Right lobe of liver (tissue), 4 donors: Measurements from ENCODE around the gene DNASE1L2.

Experiments
- POLR2A ChIP-seq: fragments of 450-650 bp; IDR thresholded peaks from one replicate; pipeline ENCODE4 v1.6.1; 2017; ENCODE audit warnings: antibody characterized with exemption, mild to moderate bottlenecking
- TF ChIP-seq, protein P1 (sequence below), 4 donors: fragments of 200-600 bp in 3 of 4; fragments of 450-650 bp in 1 of 4; IDR thresholded peaks; one replicate each; pipeline versions ENCODE4 v1.5.1 to v1.8.0; 2016 to 2022; ENCODE audit warnings: antibody characterized with exemption in 4 of 4, mild to moderate bottlenecking in 2 of 4
- donor health status: DM: no; HTN: no; CAD: no.
- donor health status: DM: no; HTN: no; CAD: no.
- donor health status: DM: no; HTN: yes; CAD: no.

DNA sequence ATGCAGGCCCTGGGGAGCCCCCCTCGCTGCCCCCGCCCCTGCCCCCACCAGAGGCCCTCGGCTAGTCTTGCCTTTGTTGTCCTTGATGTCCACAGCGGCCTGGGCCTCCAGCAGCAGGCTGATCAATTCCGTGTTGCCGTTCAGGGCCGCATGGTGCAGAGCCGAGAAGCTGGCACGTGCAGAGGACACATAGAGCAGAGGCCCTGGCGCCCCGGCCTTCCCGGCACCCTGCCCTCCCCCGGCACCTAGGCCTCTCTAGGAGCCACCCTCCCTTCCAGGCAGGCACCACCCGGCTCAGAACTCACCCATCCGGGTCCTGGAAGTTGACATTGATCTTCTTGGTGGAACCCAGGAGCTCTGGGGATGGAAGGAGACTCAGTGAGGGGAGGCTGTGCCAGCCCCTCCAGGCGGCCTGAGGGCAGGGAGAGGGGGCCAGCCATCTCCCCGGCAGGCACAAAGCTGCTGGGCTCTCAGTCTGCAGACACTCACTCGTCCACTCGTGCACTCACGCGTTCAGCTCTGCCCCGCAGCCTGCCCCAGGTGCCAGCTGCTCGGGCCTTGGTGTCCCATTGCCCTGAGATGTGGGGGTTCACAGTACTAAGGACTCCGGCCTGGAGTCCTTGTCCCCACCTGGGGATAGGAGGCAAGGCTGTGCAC, 46.1 kb upstream of the DNASE1L2 start:
- TF ChIP-seq, protein P1, sequence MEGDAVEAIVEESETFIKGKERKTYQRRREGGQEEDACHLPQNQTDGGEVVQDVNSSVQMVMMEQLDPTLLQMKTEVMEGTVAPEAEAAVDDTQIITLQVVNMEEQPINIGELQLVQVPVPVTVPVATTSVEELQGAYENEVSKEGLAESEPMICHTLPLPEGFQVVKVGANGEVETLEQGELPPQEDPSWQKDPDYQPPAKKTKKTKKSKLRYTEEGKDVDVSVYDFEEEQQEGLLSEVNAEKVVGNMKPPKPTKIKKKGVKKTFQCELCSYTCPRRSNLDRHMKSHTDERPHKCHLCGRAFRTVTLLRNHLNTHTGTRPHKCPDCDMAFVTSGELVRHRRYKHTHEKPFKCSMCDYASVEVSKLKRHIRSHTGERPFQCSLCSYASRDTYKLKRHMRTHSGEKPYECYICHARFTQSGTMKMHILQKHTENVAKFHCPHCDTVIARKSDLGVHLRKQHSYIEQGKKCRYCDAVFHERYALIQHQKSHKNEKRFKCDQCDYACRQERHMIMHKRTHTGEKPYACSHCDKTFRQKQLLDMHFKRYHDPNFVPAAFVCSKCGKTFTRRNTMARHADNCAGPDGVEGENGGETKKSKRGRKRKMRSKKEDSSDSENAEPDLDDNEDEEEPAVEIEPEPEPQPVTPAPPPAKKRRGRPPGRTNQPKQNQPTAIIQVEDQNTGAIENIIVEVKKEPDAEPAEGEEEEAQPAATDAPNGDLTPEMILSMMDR (IDR thresholded peaks at IDR 0.05): no peak
- no peak for TF ChIP-seq POLR2A
